GM23338 (cell line): Measurements from ENCODE around the gene RAB31. TPM values are rescaled to one million over a fixed set of nuclear protein-coding genes. Genes with fewer than 3 reads are reported as not detected.

Source experiments
- ATAC-seq: fragments of 200-7000 bp; cut with Tn5 transposase; 3 replicates; pipeline ENCODE4 v1.9.1; 2020
- DNase-seq: peaks from one replicate; pipeline ENCODE4 v3.0.0-alpha.2; 2015; ENCODE audit warnings: low spot score
- H2AFZ ChIP-seq: fragments of 200-600 bp; sonication (generic); 2 replicates; pipeline ENCODE4 v1.8.0; 2016; ENCODE audit warnings: antibody characterized with exemption, mild to moderate bottlenecking, moderate library complexity
- H3F3A ChIP-seq: fragments of 200-600 bp; sonication (generic); replicated peaks from 2 replicates; pipeline ENCODE4 v1.8.0; 2017; ENCODE audit warnings: antibody characterized with exemption, mixed run types, low read depth
- H3K27ac ChIP-seq: fragments of 200-600 bp; sonication (generic); 2 replicates; pipeline ENCODE4 v1.6.1; 2016; ENCODE audit warnings: low read depth
- H3K27me3 ChIP-seq: fragments of 200-600 bp; sonication (generic); 2 replicates; pipeline ENCODE4 v1.8.0; 2016; ENCODE audit warnings: mild to moderate bottlenecking, mixed run types, moderate library complexity; ENCODE audit not compliant: insufficient read depth
- H3K36me3 ChIP-seq: fragments of 200-600 bp; sonication (generic); 2 replicates; pipeline ENCODE4 v1.8.0; 2016; ENCODE audit warnings: mild to moderate bottlenecking; ENCODE audit not compliant: insufficient read depth
- H3K4me1 ChIP-seq: fragments of 200-600 bp; sonication (generic); 2 replicates; pipeline ENCODE4 v1.8.0; 2016; ENCODE audit warnings: mild to moderate bottlenecking, moderate library complexity; ENCODE audit not compliant: insufficient read depth
- H3K4me2 ChIP-seq: fragments of 200-600 bp; sonication (generic); 2 replicates; pipeline ENCODE4 v1.7.1; 2017; ENCODE audit warnings: mixed run types
- H3K4me3 ChIP-seq: fragments of 200-600 bp; sonication (generic); 2 replicates; pipeline ENCODE4 v1.6.1; 2016; ENCODE audit warnings: mixed run types
- H3K79me2 ChIP-seq: fragments of 200-600 bp; sonication (generic); replicated peaks from 2 replicates; pipeline ENCODE4 v1.8.0; 2017; ENCODE audit warnings: mild to moderate bottlenecking; ENCODE audit not compliant: insufficient read depth
- H3K9me2 ChIP-seq: fragments of 200-600 bp; sonication (generic); 2 replicates; pipeline ENCODE4 v1.8.0; 2017; ENCODE audit not compliant: insufficient read depth
- H4K20me1 ChIP-seq: fragments of 200-600 bp; sonication (generic); replicated peaks from 2 replicates; pipeline ENCODE4 v1.8.0; 2017; ENCODE audit warnings: mild to moderate bottlenecking; ENCODE audit not compliant: insufficient read depth
- H3K27ac Mint-ChIP-seq: 2 replicates; pipeline ENCODE4 v1.8.0; 2020; ENCODE audit warnings: inconsistent platforms, mild to moderate bottlenecking, moderate library complexity, mixed read lengths
- H3K27me3 Mint-ChIP-seq: 3 replicates; pipeline ENCODE4 v1.8.0; 2022; ENCODE audit warnings: low read depth, mild to moderate bottlenecking, moderate library complexity, mixed read lengths, inconsistent platforms; ENCODE audit not compliant: insufficient read depth, poor library complexity
- H3K36me3 Mint-ChIP-seq: 3 replicates; pipeline ENCODE4 v1.8.0; 2021; ENCODE audit warnings: low read depth, mild to moderate bottlenecking, inconsistent platforms, moderate library complexity, mixed read lengths
- H3K4me1 Mint-ChIP-seq: 3 replicates; pipeline ENCODE4 v1.8.0; 2020; ENCODE audit warnings: mild to moderate bottlenecking, inconsistent platforms, mixed read lengths
- H3K4me3 Mint-ChIP-seq: 3 replicates; pipeline ENCODE4 v1.8.0; 2021; ENCODE audit warnings: moderate library complexity, mild to moderate bottlenecking, inconsistent platforms, mixed read lengths
- H3K9me3 Mint-ChIP-seq: 3 replicates; pipeline ENCODE4 v1.8.0; 2020; ENCODE audit warnings: moderate library complexity, mild to moderate bottlenecking, inconsistent platforms, mixed read lengths
- EZH2phosphoT487 ChIP-seq: fragments of 200-600 bp; sonication (generic); IDR thresholded peaks from one replicate; pipeline ENCODE4 v1.8.1; 2018; ENCODE audit warnings: antibody characterized with exemption; ENCODE audit not compliant: unreplicated experiment
- JUNB ChIP-seq: IDR thresholded peaks from one replicate; pipeline ENCODE4 v1.6.1; 2016; ENCODE audit warnings: antibody characterized with exemption; ENCODE audit not compliant: unreplicated experiment
- NANOG ChIP-seq: IDR thresholded peaks from 2 replicates; pipeline ENCODE4 v1.6.1; 2016; ENCODE audit warnings: antibody characterized with exemption, borderline replicate concordance
- POLR2AphosphoS5 ChIP-seq: IDR thresholded peaks from 2 replicates; pipeline ENCODE4 v1.6.1; 2016; ENCODE audit warnings: antibody characterized with exemption, low read depth
- STAT1 ChIP-seq: IDR thresholded peaks from one replicate; pipeline ENCODE4 v1.6.1; 2016; ENCODE audit warnings: antibody characterized with exemption; ENCODE audit not compliant: unreplicated experiment
- ZNF114 ChIP-seq: fragments of 250-450 bp; sonication (Bioruptor Pico); IDR thresholded peaks from 2 replicates; pipeline ENCODE4 v1.5.0; 2020; ENCODE audit warnings: mild to moderate bottlenecking, moderate library complexity
- polyA plus RNA-seq: library from polyadenylated mRNA; unstranded; fragments of >200 nt; fragmentation: Nextera tagmentation; extraction: Ambion mirVana; gene quantifications from 2 replicates; pipeline ENCODE4 v1.2.1, GENCODE V29; 2016
- total RNA-seq: library from RNA; depleted of rRNA; stranded (reverse); fragments of >200 nt; shearing (Covaris generic); gene quantifications from 2 replicates; pipeline ENCODE4 v1.2.3, GENCODE V29; 2014
- TF ChIP-seq, protein P1 (sequence below): IDR thresholded peaks from 2 replicates; pipeline ENCODE4 v1.6.1; 2016; ENCODE audit warnings: antibody characterized with exemption
- TF ChIP-seq, protein P2 (sequence below): fragments of 250-450 bp; sonication (Bioruptor Pico); IDR thresholded peaks from 2 replicates; pipeline ENCODE4 v1.5.0; 2020; ENCODE audit warnings: mild to moderate bottlenecking, moderate library complexity

RAB31 gene
- total and polyA plus RNA-seq, 2 experiments from 2014 or later, result 33.8 to 46.1 TPM

DNA sequence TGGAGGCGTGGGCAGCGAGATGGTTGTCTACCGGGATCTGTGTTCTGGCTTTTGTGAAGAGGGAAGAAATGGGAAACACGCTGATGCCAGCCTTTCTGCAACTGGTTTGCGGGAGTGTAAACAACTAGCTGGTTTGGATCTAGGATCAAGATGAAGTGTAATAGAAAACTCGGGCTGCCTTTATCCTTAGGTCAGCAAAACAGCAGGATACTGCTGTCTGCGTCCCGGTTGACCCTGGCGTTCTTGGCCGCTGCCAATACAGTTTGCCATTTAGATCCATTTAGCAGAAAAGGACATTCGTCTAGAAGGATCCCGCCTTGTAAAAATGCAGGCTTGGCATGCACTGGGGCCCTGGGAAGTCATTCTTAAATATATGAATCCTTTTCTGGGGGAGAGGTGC is 42.0 kb downstream of the RAB31 start:
- TF ChIP-seq, protein P1, sequence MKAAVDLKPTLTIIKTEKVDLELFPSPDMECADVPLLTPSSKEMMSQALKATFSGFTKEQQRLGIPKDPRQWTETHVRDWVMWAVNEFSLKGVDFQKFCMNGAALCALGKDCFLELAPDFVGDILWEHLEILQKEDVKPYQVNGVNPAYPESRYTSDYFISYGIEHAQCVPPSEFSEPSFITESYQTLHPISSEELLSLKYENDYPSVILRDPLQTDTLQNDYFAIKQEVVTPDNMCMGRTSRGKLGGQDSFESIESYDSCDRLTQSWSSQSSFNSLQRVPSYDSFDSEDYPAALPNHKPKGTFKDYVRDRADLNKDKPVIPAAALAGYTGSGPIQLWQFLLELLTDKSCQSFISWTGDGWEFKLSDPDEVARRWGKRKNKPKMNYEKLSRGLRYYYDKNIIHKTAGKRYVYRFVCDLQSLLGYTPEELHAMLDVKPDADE, result no peak
- TF ChIP-seq JUNB, result no peak
- no peak for TF ChIP-seq EZH2phosphoT487
- TF ChIP-seq NANOG, result no peak
- no peak for TF ChIP-seq STAT1
- TF ChIP-seq, protein P2, sequence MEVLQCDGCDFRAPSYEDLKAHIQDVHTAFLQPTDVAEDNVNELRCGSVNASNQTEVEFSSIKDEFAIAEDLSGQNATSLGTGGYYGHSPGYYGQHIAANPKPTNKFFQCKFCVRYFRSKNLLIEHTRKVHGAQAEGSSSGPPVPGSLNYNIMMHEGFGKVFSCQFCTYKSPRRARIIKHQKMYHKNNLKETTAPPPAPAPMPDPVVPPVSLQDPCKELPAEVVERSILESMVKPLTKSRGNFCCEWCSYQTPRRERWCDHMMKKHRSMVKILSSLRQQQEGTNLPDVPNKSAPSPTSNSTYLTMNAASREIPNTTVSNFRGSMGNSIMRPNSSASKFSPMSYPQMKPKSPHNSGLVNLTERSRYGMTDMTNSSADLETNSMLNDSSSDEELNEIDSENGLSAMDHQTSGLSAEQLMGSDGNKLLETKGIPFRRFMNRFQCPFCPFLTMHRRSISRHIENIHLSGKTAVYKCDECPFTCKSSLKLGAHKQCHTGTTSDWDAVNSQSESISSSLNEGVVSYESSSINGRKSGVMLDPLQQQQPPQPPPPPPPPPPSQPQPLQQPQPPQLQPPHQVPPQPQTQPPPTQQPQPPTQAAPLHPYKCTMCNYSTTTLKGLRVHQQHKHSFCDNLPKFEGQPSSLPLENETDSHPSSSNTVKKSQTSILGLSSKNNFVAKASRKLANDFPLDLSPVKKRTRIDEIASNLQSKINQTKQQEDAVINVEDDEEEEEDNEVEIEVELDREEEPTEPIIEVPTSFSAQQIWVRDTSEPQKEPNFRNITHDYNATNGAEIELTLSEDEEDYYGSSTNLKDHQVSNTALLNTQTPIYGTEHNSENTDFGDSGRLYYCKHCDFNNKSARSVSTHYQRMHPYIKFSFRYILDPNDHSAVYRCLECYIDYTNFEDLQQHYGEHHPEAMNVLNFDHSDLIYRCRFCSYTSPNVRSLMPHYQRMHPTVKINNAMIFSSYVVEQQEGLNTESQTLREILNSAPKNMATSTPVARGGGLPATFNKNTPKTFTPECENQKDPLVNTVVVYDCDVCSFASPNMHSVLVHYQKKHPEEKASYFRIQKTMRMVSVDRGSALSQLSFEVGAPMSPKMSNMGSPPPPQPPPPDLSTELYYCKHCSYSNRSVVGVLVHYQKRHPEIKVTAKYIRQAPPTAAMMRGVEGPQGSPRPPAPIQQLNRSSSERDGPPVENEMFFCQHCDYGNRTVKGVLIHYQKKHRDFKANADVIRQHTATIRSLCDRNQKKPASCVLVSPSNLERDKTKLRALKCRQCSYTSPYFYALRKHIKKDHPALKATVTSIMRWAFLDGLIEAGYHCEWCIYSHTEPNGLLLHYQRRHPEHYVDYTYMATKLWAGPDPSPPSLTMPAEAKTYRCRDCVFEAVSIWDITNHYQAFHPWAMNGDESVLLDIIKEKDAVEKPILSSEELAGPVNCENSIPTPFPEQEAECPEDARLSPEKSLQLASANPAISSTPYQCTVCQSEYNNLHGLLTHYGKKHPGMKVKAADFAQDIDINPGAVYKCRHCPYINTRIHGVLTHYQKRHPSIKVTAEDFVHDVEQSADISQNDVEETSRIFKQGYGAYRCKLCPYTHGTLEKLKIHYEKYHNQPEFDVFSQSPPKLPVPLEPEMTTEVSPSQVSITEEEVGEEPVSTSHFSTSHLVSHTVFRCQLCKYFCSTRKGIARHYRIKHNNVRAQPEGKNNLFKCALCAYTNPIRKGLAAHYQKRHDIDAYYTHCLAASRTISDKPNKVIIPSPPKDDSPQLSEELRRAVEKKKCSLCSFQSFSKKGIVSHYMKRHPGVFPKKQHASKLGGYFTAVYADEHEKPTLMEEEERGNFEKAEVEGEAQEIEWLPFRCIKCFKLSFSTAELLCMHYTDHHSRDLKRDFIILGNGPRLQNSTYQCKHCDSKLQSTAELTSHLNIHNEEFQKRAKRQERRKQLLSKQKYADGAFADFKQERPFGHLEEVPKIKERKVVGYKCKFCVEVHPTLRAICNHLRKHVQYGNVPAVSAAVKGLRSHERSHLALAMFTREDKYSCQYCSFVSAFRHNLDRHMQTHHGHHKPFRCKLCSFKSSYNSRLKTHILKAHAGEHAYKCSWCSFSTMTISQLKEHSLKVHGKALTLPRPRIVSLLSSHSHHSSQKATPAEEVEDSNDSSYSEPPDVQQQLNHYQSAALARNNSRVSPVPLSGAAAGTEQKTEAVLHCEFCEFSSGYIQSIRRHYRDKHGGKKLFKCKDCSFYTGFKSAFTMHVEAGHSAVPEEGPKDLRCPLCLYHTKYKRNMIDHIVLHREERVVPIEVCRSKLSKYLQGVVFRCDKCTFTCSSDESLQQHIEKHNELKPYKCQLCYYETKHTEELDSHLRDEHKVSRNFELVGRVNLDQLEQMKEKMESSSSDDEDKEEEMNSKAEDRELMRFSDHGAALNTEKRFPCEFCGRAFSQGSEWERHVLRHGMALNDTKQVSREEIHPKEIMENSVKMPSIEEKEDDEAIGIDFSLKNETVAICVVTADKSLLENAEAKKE (CRISPR knock-in tag), result no peak
- TF ChIP-seq POLR2AphosphoS5, result no peak
- no peak for TF ChIP-seq ZNF114 (CRISPR knock-in tag)
- ATAC-seq, result no peak
- Mint-ChIP-seq H3K27ac (no peak overlapping the region), H3K9me3 (no peaks in the 10 kb centered on the region), H3K4me1 (no peaks in the 10 kb centered on the region; the same call in 2 of the 3 replicates), H3K27me3 (no peaks in the 10 kb centered on the region), H3K4me3 (no peak overlapping the region), H3K36me3 (no peaks in the 10 kb centered on the region)
- Histone ChIP-seq H3K9me2 (peaks cover 3% of the 10 kb centered on the region; the same call in 1 of the 2 replicates), H3K4me1 (no peaks in the 10 kb centered on the region), H3K27ac (no peak overlapping the region), H3K4me2 (no peak overlapping the region), H2AFZ (no peak overlapping the region), H3K36me3 (no peaks in the 10 kb centered on the region), H3F3A (no peaks in the 10 kb centered on the region), H3K4me3 (no peak overlapping the region), H3K79me2 (no peaks in the 10 kb centered on the region), H4K20me1 (no peaks in the 10 kb centered on the region), H3K27me3 (no peaks in the 10 kb centered on the region)
- DNase-seq, result no peak
